GM18526 (cell line): ENCODE data around the gene SOWAHA.

Source experiments
- POLR2A ChIP-seq: IDR thresholded peaks from 3 replicates; pipeline ENCODE4 v1.6.1; 2011; ENCODE audit not compliant: insufficient read length; ENCODE audit errors: extremely low read depth

Gene SOWAHA

GRCh38 chr5:132816083-132816482, 3.0 kb downstream of the SOWAHA start:
- no peak for TF ChIP-seq POLR2A

GRCh38 chr5:132816554-132816953, 3.5 kb downstream of the SOWAHA start:
- no peak for TF ChIP-seq POLR2A

GRCh38 chr5:132817011-132817410, 3.9 kb downstream of the SOWAHA start:
- TF ChIP-seq POLR2A: no peak

- no peak for TF ChIP-seq POLR2A
These were observed 6.4 kb downstream of the SOWAHA start for GRCh38 chr5:132819468-132819867.

- TF ChIP-seq POLR2A: no peak
These were observed 7.2 kb downstream of the SOWAHA start for GRCh38 chr5:132820162-132820754.

GRCh38 chr5:132821350-132821749, 8.2 kb downstream of the SOWAHA start:
- no peak for TF ChIP-seq POLR2A

- no peak for TF ChIP-seq POLR2A
These were observed 8.7 kb downstream of the SOWAHA start for GRCh38 chr5:132821791-132822190.

GRCh38 chr5:132822650-132823480, 9.8 kb downstream of the SOWAHA start:
- no peak for TF ChIP-seq POLR2A

- TF ChIP-seq POLR2A: no peak
These were observed 10.5 kb downstream of the SOWAHA start for GRCh38 chr5:132823481-132824050.

- no peak for TF ChIP-seq POLR2A
These were observed 11.3 kb downstream of the SOWAHA start for GRCh38 chr5:132824426-132824825.

- TF ChIP-seq POLR2A: no peak
These were observed 12.1 kb downstream of the SOWAHA start for GRCh38 chr5:132825033-132825833.

- no peak for TF ChIP-seq POLR2A
These were observed 12.8 kb downstream of the SOWAHA start for GRCh38 chr5:132825834-132826391.

- TF ChIP-seq POLR2A: no peak
These were observed 13.5 kb downstream of the SOWAHA start for GRCh38 chr5:132826424-132827082.

GRCh38 chr5:132827943-132828673, 15.0 kb downstream of the SOWAHA start:
- no peak for TF ChIP-seq POLR2A

- no peak for TF ChIP-seq POLR2A
These were observed 15.9 kb downstream of the SOWAHA start for GRCh38 chr5:132828846-132829494.
